GM12801 (cell line): ENCODE results near the gene OAS1.

Source experiments
- TF ChIP-seq, protein P1 (sequence below): IDR thresholded peaks from one replicate; pipeline ENCODE4 v1.5.1; 2011; ENCODE audit warnings: control low read depth; ENCODE audit not compliant: insufficient read length; ENCODE audit errors: extremely low read depth

OAS1 gene

DNA sequence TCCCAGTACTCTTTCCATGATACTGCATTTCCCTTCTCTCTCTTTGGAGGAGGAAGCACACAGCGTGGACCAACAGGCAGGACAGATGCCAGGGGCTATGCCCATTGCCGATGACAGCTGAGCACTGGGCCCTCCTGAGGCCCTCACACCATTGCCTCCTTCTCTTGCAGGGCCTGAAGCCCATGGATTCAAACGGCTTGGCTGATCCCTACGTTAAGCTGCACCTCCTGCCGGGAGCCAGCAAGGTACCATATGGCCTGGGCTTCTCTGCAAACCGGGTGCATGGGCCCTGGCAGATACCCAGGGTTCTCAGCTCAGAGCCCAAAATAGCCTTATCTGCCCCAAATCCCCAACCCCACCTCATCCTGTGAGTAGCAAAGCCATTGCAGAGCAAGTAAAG lies 25.2 kb upstream of the OAS1 start:
- TF ChIP-seq, protein P1, sequence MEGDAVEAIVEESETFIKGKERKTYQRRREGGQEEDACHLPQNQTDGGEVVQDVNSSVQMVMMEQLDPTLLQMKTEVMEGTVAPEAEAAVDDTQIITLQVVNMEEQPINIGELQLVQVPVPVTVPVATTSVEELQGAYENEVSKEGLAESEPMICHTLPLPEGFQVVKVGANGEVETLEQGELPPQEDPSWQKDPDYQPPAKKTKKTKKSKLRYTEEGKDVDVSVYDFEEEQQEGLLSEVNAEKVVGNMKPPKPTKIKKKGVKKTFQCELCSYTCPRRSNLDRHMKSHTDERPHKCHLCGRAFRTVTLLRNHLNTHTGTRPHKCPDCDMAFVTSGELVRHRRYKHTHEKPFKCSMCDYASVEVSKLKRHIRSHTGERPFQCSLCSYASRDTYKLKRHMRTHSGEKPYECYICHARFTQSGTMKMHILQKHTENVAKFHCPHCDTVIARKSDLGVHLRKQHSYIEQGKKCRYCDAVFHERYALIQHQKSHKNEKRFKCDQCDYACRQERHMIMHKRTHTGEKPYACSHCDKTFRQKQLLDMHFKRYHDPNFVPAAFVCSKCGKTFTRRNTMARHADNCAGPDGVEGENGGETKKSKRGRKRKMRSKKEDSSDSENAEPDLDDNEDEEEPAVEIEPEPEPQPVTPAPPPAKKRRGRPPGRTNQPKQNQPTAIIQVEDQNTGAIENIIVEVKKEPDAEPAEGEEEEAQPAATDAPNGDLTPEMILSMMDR = no peak

DNA sequence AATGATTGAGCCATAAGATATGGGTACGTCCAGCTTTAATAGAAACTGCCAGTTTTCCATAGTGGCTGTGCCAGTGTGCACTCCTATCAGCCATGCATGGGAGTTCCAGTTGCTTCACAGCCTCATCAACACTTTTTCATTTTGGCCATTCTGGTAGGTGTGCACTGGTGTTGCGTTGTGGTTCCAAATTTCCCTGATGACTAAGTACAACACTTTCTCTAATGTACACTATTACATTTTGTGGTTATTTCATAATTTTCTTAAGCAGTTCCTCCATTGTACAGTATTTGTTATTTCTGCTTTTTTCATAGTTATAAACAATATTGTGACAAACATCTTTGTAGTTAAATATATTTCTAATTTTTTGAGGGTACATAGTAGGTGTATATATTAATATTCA lies 21.5 kb upstream of the OAS1 start:
- TF ChIP-seq, protein P1 = no peak

DNA sequence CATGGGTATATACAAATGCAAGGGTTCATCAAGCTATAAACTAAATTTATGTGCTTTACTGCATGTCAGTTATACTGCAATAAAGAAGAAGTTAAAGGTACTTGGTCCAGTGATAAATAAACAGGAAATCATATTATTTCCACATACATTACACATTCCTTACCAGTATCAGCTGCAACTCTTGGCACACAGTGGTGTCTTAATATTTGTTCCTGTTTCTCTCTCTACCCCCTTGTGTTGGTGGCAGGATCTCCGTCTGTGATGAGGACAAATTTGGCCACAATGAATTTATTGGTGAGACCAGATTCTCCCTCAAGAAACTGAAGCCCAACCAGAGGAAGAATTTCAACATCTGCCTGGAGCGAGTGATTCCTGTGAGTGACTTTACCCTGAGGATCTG lies 19.2 kb upstream of the OAS1 start:
- TF ChIP-seq, protein P1 = no peak

DNA sequence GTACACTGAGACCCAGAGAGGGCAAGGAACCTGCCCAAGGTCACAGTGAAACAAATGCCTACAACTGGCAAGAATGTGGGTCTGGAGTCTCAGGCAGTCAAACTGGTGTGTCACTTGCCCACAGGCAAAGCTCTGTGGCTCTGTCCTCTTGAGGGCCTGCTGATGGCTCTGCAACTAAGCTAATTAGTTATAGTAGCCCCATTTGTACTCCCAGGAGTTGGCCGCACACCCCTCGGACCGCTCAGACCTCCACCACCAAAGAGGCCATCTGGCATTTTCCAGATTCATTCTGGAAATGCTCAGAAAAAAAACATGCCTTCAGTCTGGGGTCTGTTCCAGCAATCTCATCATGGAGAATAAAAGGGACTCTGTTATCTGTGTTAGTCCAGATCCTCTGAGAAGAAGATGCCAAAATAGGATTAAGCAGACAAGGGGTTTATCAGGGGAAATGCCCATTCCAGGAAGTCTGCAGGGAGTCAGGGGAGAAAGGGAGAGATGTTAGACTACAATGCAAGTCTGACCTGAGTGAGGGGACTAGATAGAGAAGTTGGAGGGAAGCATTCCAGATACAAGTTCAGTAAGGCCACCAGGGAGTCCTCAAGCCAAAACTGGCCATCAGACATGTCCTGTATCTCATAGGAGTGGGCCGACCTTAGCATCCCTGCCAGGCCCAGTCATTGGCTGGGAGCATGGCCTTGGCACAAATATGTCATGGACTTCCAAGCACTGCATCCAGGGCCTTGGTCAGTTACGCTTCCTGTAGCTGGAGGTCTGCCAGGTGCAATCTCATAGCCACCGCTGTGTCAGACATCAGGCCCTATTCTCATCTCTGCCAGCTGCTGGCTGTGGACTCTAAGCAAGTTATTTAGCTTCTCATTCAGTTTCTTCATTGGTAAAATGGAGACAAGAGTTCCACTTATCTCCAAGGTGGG lies 15.4 kb upstream of the OAS1 start:
- TF ChIP-seq, protein P1 = no peak

DNA sequence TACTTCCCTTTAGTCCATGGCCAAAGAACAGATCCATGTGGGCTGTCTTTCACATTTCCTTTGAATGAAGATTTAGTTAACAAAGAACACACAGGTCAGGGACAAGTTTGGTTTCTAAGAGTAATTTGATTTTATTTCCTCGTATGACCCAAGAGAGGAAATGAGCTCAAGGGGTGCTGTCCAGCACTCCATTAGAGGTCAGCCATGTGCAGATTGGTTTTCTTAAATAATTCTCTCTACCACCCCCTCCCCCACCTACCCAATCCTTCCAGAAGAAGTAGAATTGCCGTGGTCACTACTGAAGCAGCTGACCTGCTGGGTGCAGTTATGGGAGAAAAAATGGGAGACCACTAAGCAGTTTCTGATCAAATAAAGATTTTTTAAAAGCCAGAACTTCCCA lies 13.9 kb upstream of the OAS1 start:
- TF ChIP-seq, protein P1 = no peak

DNA sequence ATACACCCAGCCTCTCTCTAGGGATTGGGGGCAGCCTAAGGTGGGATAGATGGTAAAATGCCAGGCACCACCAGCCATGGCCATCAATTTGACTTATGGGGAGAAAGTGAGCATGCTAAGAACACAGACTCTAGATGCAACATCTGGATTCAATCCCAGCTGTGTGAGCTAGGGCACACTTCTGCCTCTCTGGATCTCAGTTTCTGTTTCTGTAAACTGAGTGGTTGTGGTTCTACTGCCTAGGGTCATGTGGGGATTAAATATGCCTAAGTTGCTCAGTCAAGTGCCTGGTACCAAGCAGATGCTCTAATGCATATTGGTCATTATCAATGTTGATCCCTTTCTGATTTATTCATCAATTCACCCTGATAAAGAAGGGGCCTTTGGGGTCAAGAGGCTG lies 12.6 kb upstream of the OAS1 start:
- TF ChIP-seq, protein P1 = no peak

DNA sequence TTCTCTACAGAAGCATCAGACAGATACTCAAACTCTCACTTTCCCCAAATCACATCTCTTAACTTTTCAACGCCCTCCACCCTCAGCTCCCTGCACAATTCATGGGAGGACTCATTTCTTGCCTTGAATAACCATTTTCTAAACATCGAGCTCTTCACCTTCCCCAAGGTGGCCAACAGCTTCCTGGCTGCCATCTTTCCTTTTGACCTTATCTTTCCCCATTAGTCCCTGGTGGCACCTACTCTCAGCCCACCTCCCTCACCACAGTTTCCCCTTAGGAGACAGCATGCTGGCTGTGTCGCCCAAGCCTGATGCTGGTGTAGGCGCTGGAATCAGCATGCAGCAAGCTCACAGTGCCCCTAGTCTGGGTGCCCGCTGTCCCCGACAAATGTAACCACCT lies 8.4 kb upstream of the OAS1 start:
- TF ChIP-seq, protein P1 = no peak
